NCI-H460 (cell line): ENCODE results near the gene SDC3. TPM values are rescaled to one million over a fixed set of nuclear protein-coding genes. Genes with fewer than 3 reads are reported as not detected.
"Not testable (repeated sequence)": the region's sequence is repeated elsewhere in the genome, so short reads cannot be mapped to it uniquely, and the experiment has no call there.

Experiments
- DNase-seq: peaks from one replicate; pipeline ENCODE4 v3.0.0-alpha.2; 2016; ENCODE audit warnings: low read depth; ENCODE audit errors: extremely low read depth
- total RNA-seq: library from RNA; depleted of rRNA; stranded (reverse); fragments of >200 nt; shearing (Covaris generic); gene quantifications from 2 replicates; pipeline ENCODE4 v1.2.3, GENCODE V29; 2014

Gene SDC3
- total RNA-seq, 1 experiment from 2014 or later = 9.7 TPM

GRCh38 chr1:30878559-30878958 lies 30.0 kb downstream of the SDC3 start:
- no peak for DNase-seq

GRCh38 chr1:30878016-30878415 lies 30.5 kb downstream of the SDC3 start:
- DNase-seq = no peak

- DNase-seq = peak; percentile 40
Measured at GRCh38 chr1:30877205-30877912, 31.2 kb downstream of the SDC3 start.

- DNase-seq = no peak
Measured at GRCh38 chr1:30876451-30877204, 31.9 kb downstream of the SDC3 start.

GRCh38 chr1:30875916-30876315 lies 32.6 kb downstream of the SDC3 start:
- DNase-seq = no peak

GRCh38 chr1:30875197-30875596 lies 33.4 kb downstream of the SDC3 start:
- DNase-seq = no peak

- DNase-seq = no peak
Measured at GRCh38 chr1:30874176-30874575, 34.4 kb downstream of the SDC3 start.

- DNase-seq = no peak
Measured at GRCh38 chr1:30872948-30873263, 35.7 kb downstream of the SDC3 start.

- no peak for DNase-seq
Measured at GRCh38 chr1:30872033-30872947, 36.3 kb downstream of the SDC3 start.

GRCh38 chr1:30871276-30871871 lies 37.2 kb downstream of the SDC3 start:
- DNase-seq = no peak

GRCh38 chr1:30870656-30871055 lies 37.9 kb downstream of the SDC3 start:
- no peak for DNase-seq

GRCh38 chr1:30870035-30870434 lies 38.5 kb downstream of the SDC3 start:
- no peak for DNase-seq

GRCh38 chr1:30868833-30869435 lies 39.6 kb downstream of the SDC3 start:
- no peak for DNase-seq

GRCh38 chr1:30868057-30868456 lies 40.5 kb downstream of the SDC3 start:
- not testable (repeated sequence) for DNase-seq

- DNase-seq = no peak
Measured at GRCh38 chr1:30867537-30867936, 41.0 kb downstream of the SDC3 start.

- no peak for DNase-seq
Measured at GRCh38 chr1:30866594-30866993, 42.0 kb downstream of the SDC3 start.

GRCh38 chr1:30864681-30865080 lies 43.9 kb downstream of the SDC3 start:
- no peak for DNase-seq

- no peak for DNase-seq
Measured at GRCh38 chr1:30863858-30864604, 44.5 kb downstream of the SDC3 start.

GRCh38 chr1:30860320-30860652 lies 48.3 kb downstream of the SDC3 start:
- no peak for DNase-seq

GRCh38 chr1:30857964-30858363 lies 50.6 kb downstream of the SDC3 start:
- DNase-seq = no peak
